HG03108 (cell line): ENCODE measurements around the gene ZNF562.
"Not testable (repeated sequence)": the region's sequence is repeated elsewhere in the genome, so short reads cannot be mapped to it uniquely, and the experiment has no call there.

Source experiments
- ATAC-seq: cut with Tn5 transposase; IDR thresholded peaks from one replicate; pipeline ENCODE4 v1.9.1; 2021; ENCODE audit warnings: moderate library complexity; ENCODE audit not compliant: unreplicated experiment

Gene ZNF562

DNA sequence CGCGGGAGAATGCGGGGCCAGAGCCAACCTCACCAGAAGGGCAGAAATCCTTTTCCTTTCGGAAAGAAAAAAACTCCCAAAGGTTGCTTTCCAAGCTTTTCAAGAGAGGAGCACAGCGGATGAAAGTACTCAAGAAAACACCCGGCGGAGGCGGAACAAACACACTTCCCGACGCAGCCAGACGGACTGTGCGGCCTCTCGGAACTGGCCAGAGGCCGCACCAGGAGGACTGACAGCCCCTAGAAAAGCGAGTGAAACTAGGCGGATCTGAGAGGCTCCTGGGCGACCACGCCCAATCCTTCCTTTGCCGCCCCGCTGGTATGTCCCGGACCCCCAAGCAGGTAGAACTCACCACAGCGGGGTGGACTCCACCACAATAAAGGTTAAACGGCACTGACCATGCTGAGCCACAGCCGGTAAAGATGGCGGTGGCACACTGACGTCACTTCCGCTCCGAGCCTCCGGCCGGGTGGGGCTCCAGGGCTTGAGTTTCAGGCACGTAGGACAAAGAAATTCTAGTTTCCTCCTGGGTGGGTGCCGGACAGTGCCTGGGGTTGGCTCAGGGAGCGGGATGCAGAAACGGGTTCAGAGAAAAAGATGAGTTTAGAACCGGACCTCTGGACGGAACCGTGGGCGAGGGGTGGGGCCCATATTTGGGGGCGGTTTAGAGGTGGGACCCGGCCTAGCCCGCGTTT, at the start of gene ZNF562:
Gene ZNF562 (minus strand): TSS at position 438 of the 695 bp plus-strand sequence. CDS start 14,356 bp downstream, outside the sequence.
- ATAC-seq = peak; percentile 80

DNA sequence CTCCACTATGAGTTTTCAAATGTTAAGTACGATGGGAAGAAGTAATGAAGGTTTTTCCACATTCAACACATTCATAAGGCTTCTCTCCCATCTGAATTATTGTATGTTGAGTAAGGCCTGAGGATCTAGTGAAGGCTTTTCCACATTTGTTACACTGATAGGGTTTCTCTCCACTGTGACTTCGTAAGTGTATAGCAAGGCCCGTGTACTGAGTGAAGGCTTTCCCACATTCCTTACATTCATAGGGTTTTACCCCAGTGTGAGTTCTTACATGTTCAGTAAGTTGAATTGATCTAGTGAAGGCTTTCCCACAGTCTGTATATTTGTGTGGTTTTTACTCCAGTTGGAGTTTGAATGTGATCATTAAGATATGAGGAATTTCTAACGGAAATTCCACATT, 49.3 kb upstream of the ZNF562 start:
- no peak for ATAC-seq

DNA sequence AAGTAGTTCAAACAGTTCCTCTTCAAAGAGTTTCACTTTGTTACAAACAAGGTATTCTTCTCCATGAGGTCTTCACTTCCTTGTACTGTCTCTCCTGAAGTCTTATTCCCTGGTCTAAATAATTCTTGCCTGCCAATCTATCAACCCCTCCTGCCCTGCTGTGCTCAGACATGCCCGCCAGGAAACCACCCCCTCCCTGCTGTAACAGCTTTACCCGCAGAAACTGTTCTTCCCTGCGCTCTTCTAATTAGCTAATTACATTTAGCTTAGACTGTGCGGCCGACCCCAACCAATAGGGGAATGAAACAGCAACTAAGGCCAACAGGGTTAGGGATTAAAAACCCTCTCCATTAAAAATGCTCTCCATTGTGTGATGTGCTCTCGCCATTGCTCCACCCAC, 47.0 kb upstream of the ZNF562 start:
- ATAC-seq = no peak

DNA sequence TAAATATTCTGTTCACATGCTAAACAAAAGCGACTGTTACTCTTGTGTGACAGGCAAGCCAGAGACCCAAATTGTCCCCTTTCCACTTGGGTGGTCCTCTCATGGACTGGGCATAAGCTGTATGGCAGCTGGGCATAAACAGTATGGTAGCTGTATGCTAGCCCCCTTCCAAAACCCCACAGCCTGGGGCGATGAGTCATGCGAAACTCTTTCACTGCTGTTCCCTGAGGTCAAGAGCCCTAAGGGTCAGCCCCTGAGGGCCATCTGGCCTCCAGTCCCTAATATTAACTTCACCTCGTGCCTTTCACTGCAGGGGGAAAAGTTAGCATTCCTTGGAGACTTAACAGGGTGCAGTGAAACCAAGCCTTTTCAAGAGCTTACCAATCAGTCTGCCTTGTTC, 45.6 kb upstream of the ZNF562 start:
- ATAC-seq = no peak

DNA sequence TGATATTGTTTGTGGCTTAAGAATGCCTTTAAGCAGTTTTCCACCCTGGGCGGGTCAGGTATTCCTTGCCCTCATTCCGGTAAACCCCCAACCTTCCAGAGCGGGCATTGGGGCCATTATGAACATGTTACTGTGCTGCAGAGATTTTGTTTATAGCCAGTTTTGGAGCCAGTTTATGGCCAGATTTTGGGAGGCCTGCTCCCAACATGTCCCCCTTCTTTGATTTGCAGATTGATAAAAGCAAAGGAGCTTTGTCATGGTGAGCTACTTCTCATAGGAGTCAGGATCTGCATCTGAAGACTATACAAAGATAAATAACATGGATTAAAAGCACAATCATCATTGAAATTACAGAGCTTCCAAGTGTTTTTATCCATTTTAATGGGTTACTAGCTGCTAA, 36.9 kb upstream of the ZNF562 start:
- ATAC-seq = no peak

DNA sequence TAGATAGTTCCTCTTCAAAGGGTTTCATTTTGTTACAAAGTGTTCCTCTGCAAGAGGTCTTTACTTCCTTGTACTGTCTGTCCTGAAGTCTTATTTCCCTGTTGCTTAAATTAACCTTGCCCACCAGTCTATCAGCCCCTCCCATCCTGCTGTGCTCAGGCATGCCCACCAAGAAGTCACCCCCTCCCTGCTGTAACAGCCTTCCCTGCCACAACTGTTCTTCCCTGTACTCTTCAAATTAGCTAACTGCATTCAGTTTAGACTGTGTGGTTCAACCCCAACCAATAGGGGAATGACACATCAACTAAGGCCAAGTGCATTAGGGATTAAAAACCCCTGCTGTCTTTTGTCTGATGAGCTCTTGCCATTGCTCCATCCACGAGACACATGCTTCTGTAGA, 34.4 kb upstream of the ZNF562 start:
- ATAC-seq = no peak

DNA sequence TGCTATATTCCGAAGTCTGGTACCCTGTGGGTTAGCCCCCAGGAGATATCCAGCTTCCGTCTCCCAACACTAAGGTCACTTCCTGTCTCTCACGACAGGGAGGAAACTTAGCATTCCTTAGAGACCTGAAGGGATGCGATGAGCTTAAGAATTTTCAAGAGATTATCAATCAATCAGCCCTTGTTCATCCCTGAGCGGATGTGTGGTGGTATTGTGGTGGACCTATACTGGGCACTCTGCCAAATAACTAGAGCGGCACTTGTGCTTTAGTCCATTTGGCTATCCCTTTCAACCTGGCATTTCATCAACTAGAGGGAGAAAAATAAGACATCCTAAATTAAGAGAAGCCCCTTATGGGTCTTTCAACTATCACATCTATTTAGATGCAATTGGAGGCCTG, 30.9 kb upstream of the ZNF562 start:
- ATAC-seq = no peak

DNA sequence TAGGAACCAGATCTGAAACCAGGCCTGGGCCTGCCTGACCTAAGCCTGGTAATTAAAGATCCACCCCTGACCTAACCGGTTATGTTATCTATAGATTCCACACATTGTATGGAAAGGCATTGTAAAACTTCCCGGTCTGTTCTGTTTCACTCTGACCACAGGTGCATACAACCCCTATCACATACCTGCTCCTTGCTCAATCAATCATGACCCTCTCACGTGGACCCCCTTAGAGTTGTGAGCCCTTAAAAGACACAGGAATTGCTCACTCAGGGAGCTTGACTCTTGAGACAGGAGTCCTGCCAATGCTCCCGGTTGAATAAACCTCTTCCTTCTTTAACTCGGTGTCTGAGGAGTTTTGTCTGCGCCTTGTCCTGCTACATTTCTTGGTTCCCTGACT, 27.3 kb upstream of the ZNF562 start:
- ATAC-seq = no peak

DNA sequence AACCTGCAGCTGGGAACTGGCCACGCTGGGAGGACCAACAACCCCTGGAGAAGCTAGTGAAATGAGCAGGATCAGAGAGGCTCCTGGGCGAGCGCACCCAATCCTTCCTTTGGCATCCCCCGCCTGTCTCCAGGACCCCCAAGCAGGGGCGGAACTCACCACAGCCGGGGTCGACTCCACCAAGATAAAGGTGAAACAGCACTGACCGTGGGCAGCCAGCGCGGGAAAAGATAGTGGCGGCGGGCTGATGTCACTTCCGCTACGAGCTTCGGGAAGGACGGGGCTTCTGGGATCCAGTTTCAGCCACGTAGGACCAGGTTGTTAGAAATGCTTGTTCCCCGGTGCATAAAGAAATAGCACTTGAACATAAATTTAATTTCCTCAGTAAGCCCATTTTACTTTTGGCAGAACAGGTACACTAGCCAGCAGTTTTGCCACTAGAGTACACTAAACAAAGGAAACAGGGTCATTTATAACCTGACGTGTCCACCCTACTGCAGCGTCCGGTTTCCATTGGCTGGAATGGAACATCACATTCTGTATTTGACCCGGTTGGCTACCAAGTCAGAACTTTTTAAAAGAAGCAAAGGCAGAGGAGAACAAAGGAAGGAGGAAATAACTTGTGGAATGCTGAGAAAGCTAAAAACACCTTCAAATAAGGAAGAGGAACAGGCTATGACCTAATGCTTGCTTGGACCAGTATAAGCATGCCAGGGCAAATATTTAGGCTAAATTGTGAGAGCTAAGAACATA, 25.5 kb upstream of the ZNF562 start:
- ATAC-seq = no peak

DNA sequence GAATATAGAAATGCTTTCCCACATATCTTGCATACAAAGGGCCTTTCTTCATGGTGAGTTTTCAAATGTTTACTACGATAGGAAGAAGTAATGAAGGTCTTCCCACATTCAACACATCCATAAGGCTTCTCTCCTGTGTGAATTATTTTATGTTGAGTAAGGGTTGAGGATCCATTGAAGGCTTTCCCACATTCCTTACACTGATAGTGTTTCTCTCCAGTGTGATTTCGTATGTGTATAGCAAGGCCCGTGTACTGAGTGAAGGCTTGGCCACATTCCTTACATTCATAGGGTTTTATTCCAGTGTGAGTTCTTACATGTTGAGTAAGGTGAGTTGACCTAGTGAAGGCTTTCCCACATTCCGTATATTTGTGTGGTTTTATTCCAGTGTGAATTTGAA, 15.4 kb upstream of the ZNF562 start:
- ATAC-seq = not testable (repeated sequence)

DNA sequence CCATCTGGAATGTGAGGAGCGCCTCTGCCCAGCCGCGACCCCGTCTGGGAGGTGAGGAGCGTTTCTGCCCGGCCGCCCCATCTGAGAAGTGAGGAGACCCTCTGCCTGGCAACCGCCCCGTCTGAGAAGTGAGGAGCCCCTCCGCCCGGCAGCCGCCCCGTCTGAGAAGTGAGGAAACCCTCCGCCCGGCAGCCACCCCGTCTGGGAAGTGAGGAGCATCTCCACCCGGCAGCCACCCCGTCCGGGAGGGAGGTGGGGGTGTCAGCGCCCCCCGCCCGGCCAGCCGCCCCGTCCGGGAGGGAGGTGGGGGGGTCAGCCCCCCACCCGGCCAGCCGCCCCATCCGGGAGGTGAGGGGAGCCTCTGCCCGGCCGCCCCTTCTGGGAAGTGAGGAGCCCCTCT, 5.1 kb upstream of the ZNF562 start:
- ATAC-seq = not testable (repeated sequence)

DNA sequence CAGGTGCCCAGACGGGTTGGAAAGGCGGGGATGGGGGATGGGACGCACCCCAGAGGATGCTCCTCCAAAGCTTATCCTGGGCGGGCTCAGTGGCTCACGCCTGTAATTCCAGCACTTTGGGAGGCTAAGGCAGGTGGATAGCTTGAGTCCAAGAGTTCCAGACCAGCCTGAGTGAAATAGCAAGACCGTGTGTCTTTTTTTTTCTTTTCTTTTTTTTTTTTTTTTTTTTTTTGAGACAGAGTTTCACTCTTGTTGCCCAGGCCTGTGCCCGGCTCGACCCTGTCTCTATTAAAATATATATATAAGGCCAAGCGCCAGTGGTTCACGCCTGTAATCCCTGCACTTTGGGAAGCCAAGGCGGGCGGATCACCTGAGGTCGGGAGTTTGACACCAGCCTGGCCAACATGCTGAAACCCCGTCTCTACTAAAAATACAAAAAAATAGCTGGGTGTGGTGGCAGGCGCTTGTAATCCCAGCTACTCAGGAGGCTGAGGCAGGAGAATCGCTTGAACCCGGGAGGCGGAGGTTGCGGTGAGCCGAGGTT, 530 bp upstream of the ZNF562 start:
- ATAC-seq = not testable (repeated sequence)

DNA sequence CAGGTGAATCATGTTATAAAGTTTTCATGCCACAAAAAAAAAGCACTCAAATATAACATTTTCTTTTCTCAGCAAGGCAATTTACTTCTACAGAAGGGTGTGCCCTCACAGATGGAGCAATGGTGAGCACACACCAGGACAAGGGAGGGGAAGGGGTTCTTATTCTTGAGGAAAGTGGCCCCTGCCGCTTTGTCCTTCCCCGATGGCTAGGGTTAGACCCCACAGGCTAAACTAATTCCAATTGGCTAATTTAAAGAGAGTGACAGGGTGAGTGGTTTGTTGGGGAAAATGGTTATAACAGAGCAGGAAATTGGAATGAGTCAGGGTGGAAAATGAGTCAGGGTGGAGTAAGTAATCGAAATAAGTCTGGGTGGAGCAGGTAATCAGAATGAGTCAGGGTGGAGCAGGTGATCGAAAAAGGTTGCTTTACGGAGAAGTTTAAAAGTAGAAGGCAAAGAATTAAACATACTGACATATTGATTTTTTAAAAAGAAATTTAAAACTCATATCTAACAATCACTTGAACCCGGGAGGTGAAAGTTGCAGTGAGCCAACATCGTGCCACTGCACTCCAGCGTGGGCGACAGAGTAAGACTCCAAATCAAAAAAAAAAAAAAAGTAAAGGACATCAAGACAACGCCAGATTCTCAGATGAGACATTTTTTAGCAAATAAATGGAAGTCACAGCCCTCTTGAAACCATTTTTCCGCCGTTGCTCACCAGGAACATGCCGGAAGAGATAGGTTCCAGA, 813 bp downstream of the ZNF562 start:
- ATAC-seq = no peak

DNA sequence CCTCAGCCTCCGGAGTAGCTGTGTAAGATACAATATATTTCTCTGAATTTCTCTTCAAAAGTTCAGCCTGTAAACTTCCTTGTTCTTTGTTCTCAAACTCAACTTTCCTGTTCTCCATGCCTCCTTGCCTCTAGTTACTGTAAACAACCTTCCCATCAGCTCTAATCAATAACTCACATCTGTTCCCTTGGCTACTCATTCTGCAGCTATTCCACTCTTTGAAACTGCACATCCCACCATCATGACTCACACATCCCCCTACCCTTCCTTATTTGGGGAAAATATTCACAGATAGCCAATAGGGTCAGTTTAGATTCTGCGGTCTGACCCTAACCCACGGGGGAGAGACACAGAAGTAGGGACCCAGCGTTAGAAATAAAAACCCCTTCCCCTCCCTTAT, 2.0 kb downstream of the ZNF562 start:
- no peak for ATAC-seq

DNA sequence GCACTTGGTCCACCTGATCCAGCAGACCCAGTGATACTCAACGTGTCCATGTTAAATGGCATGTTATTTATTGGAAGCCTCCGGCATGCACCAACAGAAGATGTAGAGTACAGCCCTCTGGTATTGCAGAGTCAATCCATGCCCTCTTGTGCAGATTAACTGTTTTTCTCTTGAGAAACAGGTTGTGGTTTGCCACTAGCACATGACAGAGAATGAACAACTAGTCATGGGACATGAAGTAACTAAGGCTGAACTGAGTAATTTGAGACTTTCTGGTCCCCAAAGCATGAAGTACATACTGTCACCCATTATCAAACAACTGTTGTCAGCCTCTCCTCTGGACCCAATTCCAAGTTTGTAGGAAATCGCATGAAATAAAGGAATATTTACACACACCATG, 3.2 kb downstream of the ZNF562 start:
- no peak for ATAC-seq

DNA sequence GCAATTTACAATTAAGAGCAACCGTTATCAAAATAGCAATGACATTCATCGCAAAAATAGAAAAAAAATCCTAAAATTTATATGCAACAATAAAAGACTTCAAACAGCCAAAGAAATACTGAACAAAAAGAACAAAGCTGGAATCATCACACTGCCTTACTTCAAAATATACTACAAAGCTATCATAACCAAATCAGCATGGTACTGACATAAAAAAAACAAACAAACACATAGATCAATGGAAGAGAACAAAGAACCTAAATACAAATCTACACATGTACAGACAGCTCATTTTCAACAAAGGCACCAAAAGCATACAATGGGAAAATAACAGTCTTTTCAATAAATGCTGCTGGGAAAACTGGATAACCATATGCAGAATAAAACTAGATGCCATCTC, 6.4 kb downstream of the ZNF562 start:
- no peak for ATAC-seq

DNA sequence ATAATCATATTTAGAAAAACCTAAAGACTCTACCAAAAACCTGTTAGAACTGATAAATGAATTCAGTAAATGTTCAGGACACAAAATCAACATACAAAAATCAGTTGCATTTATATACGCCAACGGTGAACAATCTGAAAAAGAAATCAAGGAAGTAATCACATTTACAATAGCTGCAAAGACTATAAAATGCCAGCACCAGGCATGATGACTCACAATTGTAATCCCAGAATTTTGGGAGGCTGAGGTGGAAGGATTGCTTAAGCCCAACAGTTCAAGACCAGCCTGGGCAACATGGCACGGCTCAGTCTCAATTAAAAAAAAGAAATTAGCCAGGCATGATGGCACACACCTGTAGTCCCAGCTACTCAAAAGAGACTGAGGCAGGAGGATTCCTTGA, 7.0 kb downstream of the ZNF562 start:
- no peak for ATAC-seq

DNA sequence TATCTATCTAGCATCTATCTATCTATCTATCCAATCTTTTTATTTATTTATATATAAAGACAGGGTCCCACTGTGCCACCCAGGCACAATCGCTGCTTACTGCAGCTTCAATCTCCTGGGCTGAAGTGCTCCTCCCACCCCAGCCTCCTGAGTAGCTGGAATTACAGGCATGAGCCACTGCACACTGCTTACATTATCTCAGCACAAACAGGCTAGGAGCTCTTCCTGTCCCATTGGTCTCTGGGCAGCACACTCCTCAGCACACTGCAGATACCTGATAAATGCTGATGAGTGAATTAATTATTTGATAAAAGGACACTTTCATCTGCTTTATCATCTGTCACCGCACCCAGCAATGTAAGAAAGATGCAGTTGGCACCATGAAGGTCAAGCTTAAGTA, 16.1 kb downstream of the ZNF562 start:
- no peak for ATAC-seq

DNA sequence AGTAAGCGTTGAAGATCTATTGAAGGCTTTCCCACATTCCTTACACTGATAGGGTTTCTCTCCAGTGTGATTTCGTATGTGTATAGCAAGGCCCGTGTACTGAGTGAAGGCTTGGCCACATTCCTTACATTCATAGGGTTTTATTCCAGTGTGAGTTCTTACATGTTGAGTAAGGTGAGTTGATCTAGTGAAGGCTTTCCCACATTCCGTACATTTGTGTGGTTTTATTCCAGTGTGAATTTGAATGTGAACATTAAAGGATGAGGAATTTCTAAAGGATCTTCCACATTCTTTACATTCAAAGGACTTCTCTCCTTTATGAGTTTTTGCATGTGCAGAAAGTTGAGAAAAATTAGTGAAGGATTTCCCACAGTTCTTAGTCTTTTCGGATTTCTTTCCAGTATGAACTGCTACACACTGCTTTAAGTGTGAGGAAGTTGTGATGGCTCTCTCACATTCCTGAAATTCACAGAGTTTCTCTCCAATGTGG, 21.8 kb downstream of the ZNF562 start:
- not testable (repeated sequence) for ATAC-seq

DNA sequence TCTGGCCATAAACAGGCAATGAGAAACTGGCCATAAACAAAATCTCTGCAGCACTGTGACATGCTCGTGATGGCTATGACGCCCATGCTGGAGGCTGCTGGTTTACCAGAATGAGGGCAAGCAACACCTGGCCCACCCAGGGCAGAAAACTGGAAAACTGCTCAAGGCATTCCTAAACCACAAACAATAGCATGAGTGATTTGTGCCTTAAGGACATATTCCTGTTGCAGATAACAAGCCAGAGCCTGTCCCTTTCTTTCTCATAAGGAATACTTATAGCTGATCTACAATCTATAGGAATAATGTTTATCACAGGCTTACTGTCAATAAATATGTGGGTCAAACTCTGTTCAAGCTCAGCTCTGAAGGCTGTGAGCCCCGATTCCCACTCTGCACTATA, 23.4 kb downstream of the ZNF562 start:
- not testable (repeated sequence) for ATAC-seq

DNA sequence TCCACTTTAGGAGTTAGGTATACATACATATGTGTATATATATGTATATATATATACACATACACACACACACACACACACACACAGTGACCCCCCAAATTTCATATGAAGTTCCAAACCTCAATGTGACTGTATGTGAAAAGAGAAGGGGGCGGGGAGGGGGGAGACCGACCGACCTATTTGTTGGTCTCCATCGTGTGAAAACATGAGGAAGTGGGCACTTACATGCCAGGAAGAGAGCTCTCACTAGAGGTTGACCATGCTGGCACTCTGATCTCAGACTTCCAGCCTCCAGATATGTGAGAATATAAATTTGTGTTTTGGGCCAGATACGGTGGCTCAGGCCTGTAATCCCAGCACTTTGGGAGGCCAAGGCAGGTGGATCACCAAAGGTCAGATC, 24.6 kb downstream of the ZNF562 start:
- no peak for ATAC-seq
